ENCODE results near the gene SASH3.

- TF ChIP-seq CTCF (IDR thresholded peaks at IDR 0.05): no peak
- TF ChIP-seq EZH2 (IDR thresholded peaks at IDR 0.05; ENCODE audit: borderline replicate concordance, insufficient read depth, low read depth, low read length, poor library complexity, severe bottlenecking): no peak
Observed at GRCh38 chrX:129795584-129795983, 15.8 kb downstream of the SASH3 start.
